D721Med (cell line): ENCODE results near the gene RNF146.
A peak's percentile ranks its signal among the peaks of the same experiment; 100 is the strongest.

ENCODE experiments used
- DNase-seq: peaks from one replicate; pipeline ENCODE4 v3.0.0; 2011; ENCODE audit warnings: low spot score; ENCODE audit not compliant: insufficient read length
- FAIRE-seq: peaks from 2 replicates; lab custom pipeline; 2011; peaks lifted over from hg19 to GRCh38; lab: Jason Lieb, UNC
- CTCF ChIP-seq: IDR thresholded peaks from 2 replicates; pipeline ENCODE4 v1.5.1; 2012; ENCODE audit warnings: mild to moderate bottlenecking, control low read depth; ENCODE audit not compliant: insufficient read depth; ENCODE audit errors: missing control alignments

The RNF146 gene

GRCh38 chr6:127267646-127268625 lies 1.3 kb downstream of the RNF146 start:
- TF ChIP-seq CTCF = no peak
- FAIRE-seq (no peak), DNase-seq (no peak)

GRCh38 chr6:127272576-127272975 lies 5.9 kb downstream of the RNF146 start:
- DNase-seq (no peak), FAIRE-seq (no peak)
- no peak for TF ChIP-seq CTCF

GRCh38 chr6:127273499-127273898 lies 6.8 kb downstream of the RNF146 start:
- no peak for TF ChIP-seq CTCF
- FAIRE-seq = no peak
- DNase-seq = no peak

- DNase-seq (no peak), FAIRE-seq (no peak)
- TF ChIP-seq CTCF = no peak
These were observed 9.7 kb downstream of the RNF146 start for GRCh38 chr6:127276331-127276730.

- DNase-seq = no peak
- no peak for TF ChIP-seq CTCF
- FAIRE-seq = no peak
These were observed 11.5 kb downstream of the RNF146 start for GRCh38 chr6:127277878-127278843.

- TF ChIP-seq CTCF = no peak
- peak; percentile 35 for FAIRE-seq
- DNase-seq = no peak
These were observed 13.2 kb downstream of the RNF146 start for GRCh38 chr6:127279815-127280214.
